Fibroblast of villous mesenchyme (primary cell): ENCODE measurements around the gene FAM83G. TPM values are rescaled to one million over a fixed set of nuclear protein-coding genes. Genes with fewer than 3 reads are reported as not detected.

Experiments used
- DNase-seq: peaks from one replicate; pipeline ENCODE4 v3.0.0-alpha.2; 2010; ENCODE audit warnings: low read depth
- H3K4me3 ChIP-seq: 2 replicates; pipeline ENCODE4 v1.5.1; 2011; ENCODE audit warnings: low read depth, mild to moderate bottlenecking, low read length
- CTCF ChIP-seq: IDR thresholded peaks from 2 replicates; pipeline ENCODE4 v1.5.1; 2012; ENCODE audit warnings: low read depth, mild to moderate bottlenecking, low read length; ENCODE audit not compliant: insufficient read depth
- total RNA-seq: library from RNA; depleted of rRNA; stranded (reverse); fragments of >200 nt; gene quantifications from 2 replicates; pipeline ENCODE4 v1.2.3, GENCODE V29; 2012

Gene FAM83G
- total RNA-seq, 1 donor = 12.1 TPM

GRCh38 chr17:18978655-18979054 is 25.9 kb downstream of the FAM83G start:
- no peak overlapping the region for H3K4me3 ChIP-seq
- no peak for TF ChIP-seq CTCF
- DNase-seq = no peak

- no peak overlapping the region for H3K4me3 ChIP-seq
- no peak for DNase-seq
- no peak for TF ChIP-seq CTCF
Measured at GRCh38 chr17:18978050-18978449, 26.5 kb downstream of the FAM83G start.

- DNase-seq = no peak
- TF ChIP-seq CTCF = no peak
- H3K4me3 ChIP-seq = no peak overlapping the region
Measured at GRCh38 chr17:18977646-18978045, 26.9 kb downstream of the FAM83G start.

- TF ChIP-seq CTCF = no peak
- H3K4me3 ChIP-seq = no peak overlapping the region
- DNase-seq = no peak
Measured at GRCh38 chr17:18977021-18977420, 27.5 kb downstream of the FAM83G start.

GRCh38 chr17:18976201-18976600 is 28.4 kb downstream of the FAM83G start:
- TF ChIP-seq CTCF = no peak
- no peak overlapping the region for H3K4me3 ChIP-seq
- no peak for DNase-seq

GRCh38 chr17:18975597-18975996 is 29.0 kb downstream of the FAM83G start:
- no peak overlapping the region for H3K4me3 ChIP-seq
- DNase-seq = no peak
- TF ChIP-seq CTCF = no peak

- DNase-seq = no peak
- no peak overlapping the region for H3K4me3 ChIP-seq
- TF ChIP-seq CTCF = no peak
Measured at GRCh38 chr17:18974407-18975149, 30.0 kb downstream of the FAM83G start.
